OCI-LY1 (cell line): ENCODE data around the gene HNRNPF.

ENCODE experiments used
- CTCF ChIP-seq: fragments of 200-600 bp; sonication (generic), shearing (Covaris generic); IDR thresholded peaks from 2 replicates; pipeline ENCODE4 v1.5.1; 2017; ENCODE audit warnings: mild to moderate bottlenecking, antibody characterized with exemption, low read length, moderate library complexity, mixed read lengths
- EZH2 ChIP-seq: fragments of 200-600 bp; sonication (generic), shearing (Covaris generic); IDR thresholded peaks from 2 replicates; pipeline ENCODE4 v1.8.0; 2017; ENCODE audit warnings: borderline replicate concordance, mixed run types, mild to moderate bottlenecking, antibody characterized with exemption, low read length, moderate library complexity, mixed read lengths

- TF ChIP-seq CTCF (no peak), EZH2 (no peak)
Measured at GRCh38 chr10:43404704-43405084, 4.3 kb downstream of the HNRNPF start.
